Hepatocyte (in vitro differentiated cells): ENCODE results near the gene KCNJ9.

Experiments used
- CTCF ChIP-seq: fragments of 200-600 bp; sonication (generic); IDR thresholded peaks from 2 replicates; pipeline ENCODE4 v1.5.1; 2016; ENCODE audit warnings: antibody characterized with exemption, mild to moderate bottlenecking; ENCODE audit not compliant: poor library complexity
- EZH2 ChIP-seq: fragments of 200-600 bp; sonication (generic); IDR thresholded peaks from 2 replicates; pipeline ENCODE4 v1.6.1; 2016; ENCODE audit warnings: antibody characterized with exemption, mild to moderate bottlenecking, borderline replicate concordance

GRCh38 chr1:160130486-160130885, 49.1 kb downstream of the KCNJ9 start:
- TF ChIP-seq CTCF (no peak), EZH2 (no peak)
